Inflammatory macrophage (primary cell): ENCODE measurements around the gene OXNAD1.

Experiments used
- DNase-seq, 2 donors: peaks; one replicate each; pipeline ENCODE4 v3.0.0-alpha.2; 2020 to 2022

Gene OXNAD1

GRCh38 chr3:16329036-16329825, 64.2 kb downstream of the OXNAD1 start:
- DNase-seq = no peak

- no peak for DNase-seq
Measured at GRCh38 chr3:16329826-16330129, 64.8 kb downstream of the OXNAD1 start.

GRCh38 chr3:16330351-16330750, 65.3 kb downstream of the OXNAD1 start:
- DNase-seq = no peak

- no peak for DNase-seq
Measured at GRCh38 chr3:16331319-16331883, 66.4 kb downstream of the OXNAD1 start.

GRCh38 chr3:16332904-16333426, 68.0 kb downstream of the OXNAD1 start:
- no peak for DNase-seq

GRCh38 chr3:16334909-16335308, 69.9 kb downstream of the OXNAD1 start:
- no peak for DNase-seq

- no peak for DNase-seq
Measured at GRCh38 chr3:16335333-16335732, 70.3 kb downstream of the OXNAD1 start.

GRCh38 chr3:16335772-16336645, 71.0 kb downstream of the OXNAD1 start:
- no peak for DNase-seq

- no peak for DNase-seq
Measured at GRCh38 chr3:16336825-16337224, 71.8 kb downstream of the OXNAD1 start.

- DNase-seq = peak; percentile 29 to 48
Measured at GRCh38 chr3:16337856-16338540, 73.0 kb downstream of the OXNAD1 start.

GRCh38 chr3:16338999-16339398, 74.0 kb downstream of the OXNAD1 start:
- peak; percentile 86 to 92 for DNase-seq

GRCh38 chr3:16343101-16343500, 78.1 kb downstream of the OXNAD1 start:
- DNase-seq = no peak

GRCh38 chr3:16346413-16347081, 81.5 kb downstream of the OXNAD1 start:
- no peak for DNase-seq

- no peak for DNase-seq
Measured at GRCh38 chr3:16347548-16347947, 82.5 kb downstream of the OXNAD1 start.

GRCh38 chr3:16349986-16350596, 85.1 kb downstream of the OXNAD1 start:
- no peak for DNase-seq

GRCh38 chr3:16350597-16351318, 85.7 kb downstream of the OXNAD1 start:
- no peak for DNase-seq

- no peak for DNase-seq
Measured at GRCh38 chr3:16352428-16352827, 87.4 kb downstream of the OXNAD1 start.

GRCh38 chr3:16354291-16354690, 89.3 kb downstream of the OXNAD1 start:
- no peak for DNase-seq
